Mucosa of rectum (tissue), 2 donors: Measurements from ENCODE around the gene SHC1.

Experiments used
- H3K27ac ChIP-seq, 2 donors: one replicate each; pipeline ENCODE4 v1.7.0; 2013; ENCODE audit warnings: inconsistent platforms in 2 of 2, low read depth in 2 of 2, low read length in 2 of 2
- H3K27me3 ChIP-seq, 2 donors: one replicate each; pipeline ENCODE4 v1.7.0; 2013; ENCODE audit warnings: low read length in 2 of 2; ENCODE audit not compliant: control insufficient read depth in 2 of 2, insufficient read depth in 2 of 2
- H3K36me3 ChIP-seq, 2 donors: one replicate each; pipeline ENCODE4 v1.7.0; 2013; ENCODE audit warnings: low read length in 2 of 2; ENCODE audit not compliant: control insufficient read depth in 2 of 2, insufficient read depth in 2 of 2
- H3K4me1 ChIP-seq, 2 donors: one replicate each; pipeline ENCODE4 v1.7.0; 2013; ENCODE audit warnings: low read length in 2 of 2, mild to moderate bottlenecking in 1 of 2; ENCODE audit not compliant: control insufficient read depth in 2 of 2, insufficient read depth in 2 of 2
- H3K4me3 ChIP-seq, 2 donors: one replicate each; pipeline ENCODE4 v1.7.0; 2013; ENCODE audit warnings: low read length in 2 of 2
- H3K9ac ChIP-seq, 2 donors: one replicate each; pipeline ENCODE4 v1.7.0; 2013; ENCODE audit warnings: low read length in 2 of 2, low read depth in 1 of 2, mild to moderate bottlenecking in 1 of 2
- H3K9me3 ChIP-seq, 2 donors: one replicate each; pipeline ENCODE4 v1.7.0; 2013; ENCODE audit warnings: low read length in 2 of 2; ENCODE audit not compliant: control insufficient read depth in 2 of 2
- donor health status: healthy.
- donor health status: Normal muscosa, but diverticular disease.

Gene SHC1

GRCh38 chr1:155001675-155002463, 31.3 kb upstream of the SHC1 start:
- peaks cover 35 to 43% of the 10 kb centered on the region in 2 donors for H3K4me1 ChIP-seq

DNA sequence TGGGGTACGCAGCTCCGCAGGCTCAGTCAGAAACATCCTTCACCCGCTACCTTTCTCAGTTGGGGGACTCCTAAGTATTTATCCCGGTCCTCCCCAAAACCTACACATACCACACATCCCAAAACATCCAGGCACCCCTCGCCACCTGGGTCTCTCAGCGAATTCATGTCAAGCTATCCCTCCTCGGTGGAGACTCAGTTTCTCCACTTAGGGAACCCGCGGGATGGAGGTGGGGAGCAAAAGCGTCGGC, 30.8 kb upstream of the SHC1 start:
- Histone ChIP-seq H3K27me3 (no peaks in the 10 kb centered on the region), H3K4me1 (peaks cover 30 to 38% of the 10 kb centered on the region in 2 donors), H3K9ac (peak overlapping the region; percentile 89 to 93), H3K36me3 (peaks cover 0 to 3% of the 10 kb centered on the region in 2 donors), H3K4me3 (peak overlapping the region; percentile 87 to 88), H3K27ac (peak overlapping the region; percentile 99), H3K9me3 (no peaks in the 10 kb centered on the region)

More at GRCh38 chr1:155001675-155002463, 31.3 kb upstream of the SHC1 start:
- peak overlapping the region; percentile 87 to 88 for H3K4me3 ChIP-seq
- H3K36me3 ChIP-seq = peaks cover 0 to 3% of the 10 kb centered on the region in 2 donors
- H3K27me3 ChIP-seq = no peaks in the 10 kb centered on the region
- peak overlapping the region; percentile 99 for H3K27ac ChIP-seq
- H3K9ac ChIP-seq = peak overlapping the region; percentile 89 to 93
- H3K9me3 ChIP-seq = no peaks in the 10 kb centered on the region

- peaks cover 0 to 3% of the 10 kb centered on the region in 2 donors for H3K36me3 ChIP-seq
- peaks cover 25 to 38% of the 10 kb centered on the region in 2 donors for H3K4me1 ChIP-seq
- peak overlapping the region; percentile 99 for H3K27ac ChIP-seq
- no peaks in the 10 kb centered on the region for H3K27me3 ChIP-seq
- peak overlapping the region; percentile 89 to 93 for H3K9ac ChIP-seq
- H3K9me3 ChIP-seq = no peaks in the 10 kb centered on the region
- peak overlapping the region; percentile 87 to 88 for H3K4me3 ChIP-seq
Measured at GRCh38 chr1:155000726-155001424, 30.3 kb upstream of the SHC1 start.

DNA sequence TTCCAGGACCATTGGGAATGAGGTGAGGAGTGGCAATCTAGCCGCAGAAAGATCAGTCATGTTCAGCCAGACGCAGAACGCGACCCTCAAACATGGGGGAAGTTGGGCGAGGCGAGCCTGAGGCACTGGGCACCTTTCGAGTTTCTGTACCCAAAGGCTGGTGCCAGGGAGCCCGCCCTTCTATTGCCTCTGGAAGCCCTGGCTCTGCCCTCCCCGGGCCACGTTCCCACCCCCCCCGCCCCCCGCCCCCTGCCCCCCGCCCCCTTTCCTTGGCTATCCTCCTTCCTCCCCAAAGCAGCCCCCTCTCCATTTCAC, 29.8 kb upstream of the SHC1 start:
- peaks cover 20 to 34% of the 10 kb centered on the region in 2 donors for H3K4me1 ChIP-seq
- H3K9ac ChIP-seq = peak overlapping the region; percentile 89 to 93
- no peaks in the 10 kb centered on the region for H3K9me3 ChIP-seq

GRCh38 chr1:154999571-155000410, 29.2 kb upstream of the SHC1 start:
- Histone ChIP-seq H3K27me3 (no peaks in the 10 kb centered on the region), H3K9me3 (no peaks in the 10 kb centered on the region), H3K9ac (peak overlapping the region; percentile 89 to 92), H3K4me3 (peak overlapping the region; percentile 87 to 88), H3K27ac (peak overlapping the region; percentile 99), H3K4me1 (peaks cover 16 to 29% of the 10 kb centered on the region in 2 donors), H3K36me3 (peaks cover 0 to 3% of the 10 kb centered on the region in 2 donors)

More for the DNA sequence above, 29.8 kb upstream of the SHC1 start:
- peaks cover 0 to 3% of the 10 kb centered on the region in 2 donors for H3K36me3 ChIP-seq
- H3K27ac ChIP-seq = peak overlapping the region; percentile 99
- H3K27me3 ChIP-seq = no peaks in the 10 kb centered on the region
- peak overlapping the region; percentile 87 to 88 for H3K4me3 ChIP-seq

GRCh38 chr1:154998818-154999570, 28.4 kb upstream of the SHC1 start:
- Histone ChIP-seq H3K4me1 (peaks cover 8 to 21% of the 10 kb centered on the region in 2 donors), H3K27me3 (no peaks in the 10 kb centered on the region)

DNA sequence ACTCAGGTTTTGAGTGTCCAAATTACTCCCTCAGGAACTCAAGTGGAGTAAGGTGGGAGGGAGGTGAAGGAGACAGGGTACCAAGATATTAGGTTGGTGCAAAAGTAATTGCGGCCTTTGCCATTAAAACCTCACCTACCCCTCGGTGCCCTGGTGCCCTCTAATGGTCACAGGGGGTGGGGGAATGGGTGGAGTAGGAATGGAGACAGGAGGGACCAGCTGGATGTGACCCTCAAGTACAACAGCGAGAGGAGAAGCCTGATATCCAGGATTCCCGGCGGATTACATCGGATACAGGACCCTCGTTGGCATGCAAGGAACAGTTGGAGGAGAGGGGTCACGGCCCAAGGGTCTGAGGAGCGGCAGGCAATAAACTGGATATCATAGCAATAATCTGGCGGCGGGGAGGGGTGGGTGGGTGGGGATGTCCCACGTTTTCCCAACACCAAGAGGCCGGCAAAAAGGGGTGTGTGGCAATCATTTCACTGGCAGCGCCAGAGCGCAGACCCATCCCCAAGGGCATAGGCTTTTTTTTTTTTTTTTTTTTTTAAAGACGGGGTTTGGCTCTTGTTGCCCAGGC, 27.7 kb upstream of the SHC1 start:
- H3K4me1 ChIP-seq = peaks cover 8 to 21% of the 10 kb centered on the region in 2 donors
- H3K36me3 ChIP-seq = peaks cover 0 to 3% of the 10 kb centered on the region in 2 donors
- H3K27me3 ChIP-seq = no peaks in the 10 kb centered on the region
- H3K4me3 ChIP-seq = no peak overlapping the region
- no peak overlapping the region for H3K9ac ChIP-seq
- no peak overlapping the region for H3K27ac ChIP-seq
- H3K9me3 ChIP-seq = no peaks in the 10 kb centered on the region

More at GRCh38 chr1:154998818-154999570, 28.4 kb upstream of the SHC1 start:
- H3K9ac ChIP-seq = peak overlapping the region in 1 of 2 donors; percentile 46
- H3K27ac ChIP-seq = peak overlapping the region; percentile 7 to 99
- H3K4me3 ChIP-seq = peak overlapping the region; percentile 40 to 66
- peaks cover 0 to 3% of the 10 kb centered on the region in 2 donors for H3K36me3 ChIP-seq
- no peaks in the 10 kb centered on the region for H3K9me3 ChIP-seq

- Histone ChIP-seq H3K9ac (no peak overlapping the region), H3K27ac (no peak overlapping the region), H3K4me3 (no peak overlapping the region), H3K36me3 (peaks cover 0 to 2% of the 10 kb centered on the region in 2 donors), H3K9me3 (no peaks in the 10 kb centered on the region), H3K4me1 (peaks cover 8 to 21% of the 10 kb centered on the region in 2 donors), H3K27me3 (no peaks in the 10 kb centered on the region)
Measured at GRCh38 chr1:154996966-154997701, 26.6 kb upstream of the SHC1 start.
